GM12892 (cell line): ENCODE results near the gene ZFP36.
A peak's percentile ranks its signal among the peaks of the same experiment; 100 is the strongest.

ENCODE experiments used
- DNase-seq: peaks from one replicate; pipeline ENCODE4 v3.0.0; 2011; ENCODE audit not compliant: insufficient read length
- FAIRE-seq: peaks from 2 replicates; lab custom pipeline; 2011; peaks lifted over from hg19 to GRCh38; lab: Jason Lieb, UNC
- POLR2A ChIP-seq: IDR thresholded peaks from 2 replicates; pipeline ENCODE4 v1.6.1; 2011; ENCODE audit warnings: low read depth, low read length, control low read depth
- POLR2AphosphoS5 ChIP-seq: IDR thresholded peaks from 2 replicates; pipeline ENCODE4 v1.6.1; 2011; ENCODE audit warnings: low read depth, low read length, control low read depth
- TAF1 ChIP-seq: IDR thresholded peaks from 2 replicates; pipeline ENCODE4 v1.6.1; 2011; ENCODE audit warnings: low read depth, mild to moderate bottlenecking, control low read depth, low read length, borderline replicate concordance

Gene ZFP36

DNA sequence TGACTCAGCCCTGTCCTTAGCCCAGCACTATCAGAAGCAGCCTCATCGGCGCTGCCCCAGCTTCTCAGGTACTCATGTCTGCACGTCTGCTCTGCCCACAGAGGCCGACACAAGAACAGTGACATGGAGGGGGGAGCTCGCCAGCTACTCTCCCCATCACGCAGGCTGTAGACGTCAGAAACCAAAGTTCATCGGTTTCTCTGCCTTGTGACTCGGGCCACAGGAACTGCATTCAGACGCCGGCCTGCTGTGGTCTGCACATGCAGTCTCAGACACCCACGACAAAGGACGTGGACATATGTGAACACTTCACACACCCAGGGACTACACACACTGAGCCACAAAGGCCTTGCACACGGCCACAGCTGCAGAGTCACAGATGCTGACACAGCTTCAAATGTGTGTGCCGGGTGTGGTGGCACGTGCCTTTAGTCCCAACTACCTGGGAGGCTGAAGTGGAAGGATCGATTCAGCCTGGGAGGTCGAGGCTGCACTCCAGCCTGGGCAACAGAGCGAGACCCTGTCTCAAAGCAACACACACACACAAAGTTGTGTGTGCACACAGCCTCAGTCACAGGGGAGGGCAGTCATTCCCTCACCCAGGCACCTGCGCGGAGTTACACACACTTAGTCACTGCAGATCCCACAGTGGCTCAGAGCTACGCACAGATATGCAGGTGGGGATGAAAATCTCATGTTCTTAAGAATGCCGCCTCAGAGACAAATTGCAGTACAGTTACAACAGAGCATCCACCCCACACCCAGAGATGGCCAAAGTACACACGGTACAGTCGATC is 4.9 kb upstream of the ZFP36 start:
- TF ChIP-seq POLR2AphosphoS5 (0 out of 2 replicates have a peak, but pooled peaks have one; percentile 47), POLR2A (no peak), TAF1 (peak; percentile 53; the same call in 1 of the 2 replicates)
- DNase-seq (no peak), FAIRE-seq (no peak)

DNA sequence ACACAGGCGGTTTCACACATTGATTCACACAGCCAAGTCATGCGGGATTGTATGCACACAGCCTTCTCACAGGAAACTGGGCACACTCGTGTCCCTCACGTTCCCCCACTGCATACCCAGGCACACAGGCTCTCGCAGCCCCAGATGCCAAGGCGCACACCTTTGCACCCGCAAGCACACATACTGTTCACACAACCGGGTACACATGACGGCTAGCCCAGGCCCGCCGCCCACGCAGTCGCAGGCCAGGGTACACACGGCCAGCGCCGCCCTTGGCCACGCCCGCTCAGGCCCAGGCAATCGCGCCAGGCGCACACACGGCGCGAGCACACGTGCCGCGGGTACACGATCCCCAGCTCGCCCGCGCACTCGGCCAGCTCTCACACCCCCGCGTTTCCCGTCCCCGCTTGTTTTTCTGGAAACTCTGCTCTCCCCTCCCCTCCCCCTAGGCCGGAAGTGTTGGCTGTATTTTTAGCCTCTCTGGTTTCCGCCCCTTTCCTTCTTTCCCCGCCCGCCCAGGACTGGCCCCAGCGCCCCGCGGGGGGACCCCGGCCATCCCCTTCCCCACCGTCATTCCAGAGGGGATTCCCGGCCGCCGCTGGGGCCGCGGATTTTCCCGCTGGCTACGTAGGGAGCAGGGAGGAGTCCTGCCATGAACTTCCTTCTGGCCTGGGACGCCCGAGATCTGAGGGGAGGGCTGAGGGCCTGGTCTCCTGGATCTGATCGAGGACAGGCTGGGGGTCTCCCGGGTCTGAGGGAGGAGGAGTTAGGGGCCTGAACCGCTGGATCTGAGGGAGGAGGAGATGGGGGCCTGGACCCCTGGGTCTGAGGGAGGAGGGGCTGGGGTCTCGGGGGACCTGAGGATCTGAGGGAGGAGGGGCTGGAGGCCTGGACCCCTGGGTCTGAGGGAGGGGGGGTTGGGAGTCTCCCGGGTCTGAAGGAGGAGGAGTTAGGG is 4.0 kb upstream of the ZFP36 start:
- DNase-seq (peak; percentile 65), FAIRE-seq (peak; percentile 95)

DNA sequence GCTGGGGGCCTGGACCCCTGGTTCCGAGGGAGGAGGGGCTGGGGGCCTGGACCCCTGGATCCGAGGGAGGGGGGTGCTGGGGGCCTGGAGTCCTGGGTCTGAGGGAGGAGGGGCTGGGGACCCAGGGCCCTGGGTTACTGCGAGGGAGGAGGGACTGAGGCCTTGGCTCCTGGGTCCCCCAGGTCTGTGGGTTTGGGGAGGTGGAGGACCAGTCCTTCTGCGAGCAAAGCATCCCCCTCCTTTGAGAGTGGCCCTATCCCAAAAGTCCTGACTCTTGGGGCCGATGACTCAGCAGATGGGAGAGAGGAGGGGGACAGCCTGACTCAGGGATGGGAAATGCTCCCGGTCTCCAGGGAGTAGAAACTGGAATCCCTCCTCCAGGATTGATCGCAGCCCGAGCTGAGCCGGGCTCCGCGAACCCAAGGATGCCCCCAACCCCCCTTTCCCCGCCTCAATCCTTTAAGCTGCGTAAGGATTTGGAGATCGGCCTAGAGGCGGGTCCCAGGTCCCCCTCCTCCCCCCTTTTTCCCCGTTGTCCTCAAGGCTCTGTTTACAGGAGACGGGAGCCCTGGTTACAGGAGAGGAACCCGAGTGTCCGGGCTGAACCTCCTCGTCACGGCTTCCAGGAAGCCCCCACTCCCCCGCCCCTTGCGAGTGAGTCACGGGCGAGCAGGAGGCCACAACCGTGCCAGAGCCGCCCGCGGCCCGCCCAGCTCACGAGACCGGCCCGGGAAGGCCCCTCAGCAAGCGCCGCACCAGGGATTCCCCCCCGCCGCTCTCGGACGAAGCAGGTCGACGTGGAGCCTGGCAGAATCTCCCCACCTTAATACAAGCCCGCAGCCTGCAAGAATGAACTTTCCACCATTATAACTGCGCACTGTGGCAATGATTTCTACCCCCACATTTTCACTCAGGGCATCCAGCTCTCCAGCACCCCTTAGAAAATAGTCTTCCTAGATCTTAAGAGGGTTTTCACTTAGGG is 3.0 kb upstream of the ZFP36 start:
- peak; percentile 82 for FAIRE-seq
- TF ChIP-seq POLR2A = peak; percentile 57; the same call in 1 of the 2 replicates
- no peak for TF ChIP-seq POLR2AphosphoS5
- 0 out of 2 replicates have a peak, but pooled peaks have one; percentile 15 for TF ChIP-seq TAF1
- peak; percentile 70 for DNase-seq

More for the DNA sequence above, 4.0 kb upstream of the ZFP36 start:
- TF ChIP-seq POLR2A (peak; percentile 66), POLR2AphosphoS5 (peak; percentile 49; the same call in 1 of the 2 replicates), TAF1 (0 out of 2 replicates have a peak, but pooled peaks have one; percentile 45)

DNA sequence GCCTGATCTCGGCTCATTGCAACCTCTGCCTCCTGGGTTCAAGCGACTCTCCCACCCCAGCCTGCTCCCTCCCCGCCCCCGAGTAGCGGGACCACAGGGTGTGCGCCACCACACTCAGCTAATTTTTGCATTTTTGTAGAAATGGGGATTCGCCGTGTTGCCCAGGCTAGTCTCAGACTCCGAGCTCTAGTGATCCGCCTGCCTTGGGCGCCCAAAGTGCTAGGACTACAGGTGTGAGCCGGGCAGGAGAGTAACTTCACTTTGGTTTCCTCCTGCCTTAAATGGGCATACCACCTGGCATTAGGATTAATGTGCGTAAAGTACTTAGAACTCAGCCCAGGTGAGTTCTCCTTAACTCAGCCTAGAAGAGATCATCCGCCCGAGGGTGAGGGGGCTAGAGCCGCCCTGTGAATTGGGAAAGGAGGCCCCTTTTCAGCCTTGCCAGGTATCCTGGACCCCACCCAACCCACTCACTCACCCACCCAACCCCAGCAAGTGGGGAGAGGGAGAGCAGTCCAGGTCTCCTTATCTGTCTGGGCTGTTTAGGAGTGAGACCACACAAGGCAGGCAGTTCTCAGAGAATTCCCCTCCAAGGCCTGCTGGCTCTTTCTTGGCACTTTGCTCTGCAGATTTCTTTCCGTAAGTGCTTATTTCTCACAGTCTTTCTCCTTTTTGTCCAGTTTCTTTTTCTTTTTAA is 1.2 kb upstream of the ZFP36 start:
- TF ChIP-seq POLR2AphosphoS5 (no peak), TAF1 (no peak), POLR2A (no peak)
- FAIRE-seq = no peak
- no peak for DNase-seq

DNA sequence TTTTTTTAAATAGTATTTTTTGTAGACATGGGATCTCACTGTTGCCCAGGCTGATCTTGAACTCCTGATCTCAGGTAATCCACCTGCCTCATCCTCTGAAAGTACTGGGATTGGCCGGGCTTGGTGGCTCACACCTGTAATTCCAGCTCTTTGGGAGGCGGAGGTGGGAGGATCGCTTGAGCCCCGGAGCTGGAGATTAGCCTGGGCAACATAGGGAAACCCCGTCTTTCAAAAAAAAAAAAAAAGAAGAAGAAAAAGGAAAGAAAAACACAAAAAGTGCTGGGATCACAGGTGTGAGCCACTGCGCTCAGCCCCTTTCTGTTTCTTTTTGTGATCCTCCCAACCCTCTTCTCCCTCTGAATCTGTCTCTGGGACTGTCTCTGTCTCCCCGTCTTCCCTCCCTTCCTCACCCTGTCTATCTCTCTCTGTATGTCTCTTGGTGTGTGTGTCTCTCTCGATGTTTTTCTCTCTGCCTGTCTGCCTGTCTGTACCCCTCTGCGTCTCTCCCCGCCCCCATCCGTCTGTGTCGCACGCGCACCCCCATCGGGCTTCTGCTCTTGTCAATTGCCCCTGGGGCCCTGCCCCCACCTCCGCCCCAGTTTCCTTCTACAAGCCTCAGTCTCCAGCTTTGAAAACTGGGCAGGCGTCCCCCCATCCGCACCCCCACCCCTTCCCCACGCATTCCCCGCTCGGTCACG is 540 bp upstream of the ZFP36 start:
- DNase-seq (no peak), FAIRE-seq (peak; percentile 80)
- TF ChIP-seq TAF1 (no peak), POLR2A (no peak), POLR2AphosphoS5 (no peak)

DNA sequence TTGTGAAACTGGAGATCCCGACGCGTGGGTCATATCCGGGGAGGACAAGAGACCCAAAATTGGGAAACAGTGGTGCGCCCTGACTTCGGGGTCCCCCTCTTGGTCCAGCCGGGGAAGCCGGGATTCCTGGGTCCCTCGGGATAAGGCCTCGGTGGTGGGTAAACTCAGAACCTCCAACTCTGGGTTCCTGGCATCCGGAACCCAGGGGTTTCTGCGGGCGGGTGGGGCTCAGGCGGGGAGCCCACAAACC is 688 bp downstream of the ZFP36 start:
- TF ChIP-seq TAF1 (no peak), POLR2A (no peak), POLR2AphosphoS5 (no peak)
- FAIRE-seq (no peak), DNase-seq (no peak)

DNA sequence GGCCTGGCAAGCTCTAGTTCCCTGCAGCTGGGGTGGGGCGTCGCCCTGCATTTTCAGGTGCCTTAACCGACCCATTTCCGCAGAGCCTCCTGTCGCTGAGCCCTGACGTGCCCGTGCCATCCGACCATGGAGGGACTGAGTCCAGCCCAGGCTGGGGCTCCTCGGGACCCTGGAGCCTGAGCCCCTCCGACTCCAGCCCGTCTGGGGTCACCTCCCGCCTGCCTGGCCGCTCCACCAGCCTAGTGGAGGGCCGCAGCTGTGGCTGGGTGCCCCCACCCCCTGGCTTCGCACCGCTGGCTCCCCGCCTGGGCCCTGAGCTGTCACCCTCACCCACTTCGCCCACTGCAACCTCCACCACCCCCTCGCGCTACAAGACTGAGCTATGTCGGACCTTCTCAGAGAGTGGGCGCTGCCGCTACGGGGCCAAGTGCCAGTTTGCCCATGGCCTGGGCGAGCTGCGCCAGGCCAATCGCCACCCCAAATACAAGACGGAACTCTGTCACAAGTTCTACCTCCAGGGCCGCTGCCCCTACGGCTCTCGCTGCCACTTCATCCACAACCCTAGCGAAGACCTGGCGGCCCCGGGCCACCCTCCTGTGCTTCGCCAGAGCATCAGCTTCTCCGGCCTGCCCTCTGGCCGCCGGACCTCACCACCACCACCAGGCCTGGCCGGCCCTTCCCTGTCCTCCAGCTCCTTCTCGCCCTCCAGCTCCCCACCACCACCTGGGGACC is 1.2 kb downstream of the ZFP36 start:
- peak; percentile 61; the same call in 1 of the 2 replicates for TF ChIP-seq POLR2A
- peak; percentile 57; the same call in 1 of the 2 replicates for TF ChIP-seq POLR2AphosphoS5
- TF ChIP-seq TAF1 = 0 out of 2 replicates have a peak, but pooled peaks have one; percentile 21
- FAIRE-seq (peak; percentile 48), DNase-seq (no peak)

DNA sequence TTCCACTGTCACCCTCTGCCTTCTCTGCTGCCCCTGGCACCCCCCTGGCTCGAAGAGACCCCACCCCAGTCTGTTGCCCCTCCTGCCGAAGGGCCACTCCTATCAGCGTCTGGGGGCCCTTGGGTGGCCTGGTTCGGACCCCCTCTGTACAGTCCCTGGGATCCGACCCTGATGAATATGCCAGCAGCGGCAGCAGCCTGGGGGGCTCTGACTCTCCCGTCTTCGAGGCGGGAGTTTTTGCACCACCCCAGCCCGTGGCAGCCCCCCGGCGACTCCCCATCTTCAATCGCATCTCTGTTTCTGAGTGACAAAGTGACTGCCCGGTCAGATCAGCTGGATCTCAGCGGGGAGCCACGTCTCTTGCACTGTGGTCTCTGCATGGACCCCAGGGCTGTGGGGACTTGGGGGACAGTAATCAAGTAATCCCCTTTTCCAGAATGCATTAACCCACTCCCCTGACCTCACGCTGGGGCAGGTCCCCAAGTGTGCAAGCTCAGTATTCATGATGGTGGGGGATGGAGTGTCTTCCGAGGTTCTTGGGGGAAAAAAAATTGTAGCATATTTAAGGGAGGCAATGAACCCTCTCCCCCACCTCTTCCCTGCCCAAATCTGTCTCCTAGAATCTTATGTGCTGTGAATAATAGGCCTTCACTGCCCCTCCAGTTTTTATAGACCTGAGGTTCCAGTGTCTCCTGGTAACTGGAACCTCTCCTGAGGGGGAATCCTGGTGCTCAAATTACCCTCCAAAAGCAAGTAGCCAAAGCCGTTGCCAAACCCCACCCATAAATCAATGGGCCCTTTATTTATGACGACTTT is 2.0 kb downstream of the ZFP36 start:
- TF ChIP-seq POLR2A (peak; percentile 63; the same call in 1 of the 2 replicates), TAF1 (no peak)
- FAIRE-seq = no peak
- no peak for DNase-seq
